GM04504 (cell line): ENCODE results near the gene DAGLA.

Experiments
- DNase-seq: peaks from one replicate; pipeline ENCODE4 v3.0.0-alpha.2; 2012; ENCODE audit warnings: low read depth

The DAGLA gene

DNA sequence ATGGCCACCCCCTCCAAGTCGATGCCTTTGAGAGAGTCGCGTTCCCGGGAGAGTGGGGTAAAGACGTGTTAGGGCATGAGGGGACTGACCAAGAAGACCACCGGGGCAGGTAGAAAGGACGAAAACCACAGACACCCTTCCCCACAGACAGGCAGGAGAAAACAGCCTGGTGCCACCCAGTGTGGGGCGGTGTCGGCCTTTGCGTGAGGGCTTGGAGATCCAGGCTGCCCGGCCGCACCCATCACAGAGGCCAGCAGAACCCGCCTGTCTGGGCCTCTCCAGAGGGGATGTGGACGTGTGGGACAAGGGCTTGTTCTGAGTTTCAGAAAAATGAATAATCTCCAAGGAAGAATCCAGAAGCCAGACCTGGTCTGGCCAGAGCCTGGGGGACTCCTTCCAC lies 30.8 kb downstream of the DAGLA start:
- no peak for DNase-seq

GRCh38 chr11:61711498-61711897 lies 31.3 kb downstream of the DAGLA start:
- DNase-seq, result no peak

DNA sequence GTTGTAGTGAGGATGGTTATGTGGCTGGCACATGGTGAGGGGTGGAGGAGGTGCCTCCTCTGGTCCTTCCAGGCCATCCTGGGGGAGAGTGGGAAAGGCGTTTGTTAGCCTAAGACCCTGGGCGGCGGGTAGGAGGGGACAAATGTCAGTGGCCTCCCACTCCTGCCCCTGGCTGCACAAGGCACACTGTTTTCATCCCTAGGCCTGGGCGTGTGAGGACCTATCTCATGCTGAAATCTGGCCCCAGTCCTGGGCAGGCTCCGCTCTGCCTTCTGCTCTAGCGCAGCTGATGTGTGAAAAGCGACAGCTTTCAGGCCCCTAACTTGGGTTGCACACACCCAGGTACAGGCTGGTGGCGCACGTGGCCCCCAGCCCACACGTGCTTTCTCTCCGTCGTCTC lies 32.1 kb downstream of the DAGLA start:
- DNase-seq, result no peak

- no peak for DNase-seq
Measured at GRCh38 chr11:61712846-61713245, 32.7 kb downstream of the DAGLA start.

GRCh38 chr11:61713464-61713863 lies 33.3 kb downstream of the DAGLA start:
- DNase-seq, result no peak

- no peak for DNase-seq
Measured at GRCh38 chr11:61713906-61714305, 33.7 kb downstream of the DAGLA start.

DNA sequence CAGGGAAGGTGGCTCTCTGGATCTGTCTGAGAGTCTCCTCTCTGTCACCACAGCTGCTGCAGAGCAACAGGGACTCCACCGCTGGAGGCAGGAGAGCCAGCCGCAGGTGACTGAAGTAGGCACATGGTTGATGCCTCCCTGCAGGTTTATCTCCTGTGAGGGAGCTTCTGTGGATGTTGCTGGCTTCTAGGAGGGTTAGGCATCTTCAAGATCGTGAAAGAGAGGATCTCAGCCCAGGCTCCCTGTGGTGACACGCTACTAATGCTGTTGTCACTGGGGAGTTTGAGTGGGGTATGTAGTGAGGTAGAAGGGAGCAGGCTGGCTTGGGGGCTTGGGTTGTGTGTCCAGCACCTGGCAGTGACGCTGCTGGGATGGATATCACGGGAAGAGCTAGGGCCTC lies 34.1 kb downstream of the DAGLA start:
- DNase-seq, result no peak

GRCh38 chr11:61714916-61715315 lies 34.7 kb downstream of the DAGLA start:
- DNase-seq, result no peak

GRCh38 chr11:61715867-61716266 lies 35.7 kb downstream of the DAGLA start:
- no peak for DNase-seq

DNA sequence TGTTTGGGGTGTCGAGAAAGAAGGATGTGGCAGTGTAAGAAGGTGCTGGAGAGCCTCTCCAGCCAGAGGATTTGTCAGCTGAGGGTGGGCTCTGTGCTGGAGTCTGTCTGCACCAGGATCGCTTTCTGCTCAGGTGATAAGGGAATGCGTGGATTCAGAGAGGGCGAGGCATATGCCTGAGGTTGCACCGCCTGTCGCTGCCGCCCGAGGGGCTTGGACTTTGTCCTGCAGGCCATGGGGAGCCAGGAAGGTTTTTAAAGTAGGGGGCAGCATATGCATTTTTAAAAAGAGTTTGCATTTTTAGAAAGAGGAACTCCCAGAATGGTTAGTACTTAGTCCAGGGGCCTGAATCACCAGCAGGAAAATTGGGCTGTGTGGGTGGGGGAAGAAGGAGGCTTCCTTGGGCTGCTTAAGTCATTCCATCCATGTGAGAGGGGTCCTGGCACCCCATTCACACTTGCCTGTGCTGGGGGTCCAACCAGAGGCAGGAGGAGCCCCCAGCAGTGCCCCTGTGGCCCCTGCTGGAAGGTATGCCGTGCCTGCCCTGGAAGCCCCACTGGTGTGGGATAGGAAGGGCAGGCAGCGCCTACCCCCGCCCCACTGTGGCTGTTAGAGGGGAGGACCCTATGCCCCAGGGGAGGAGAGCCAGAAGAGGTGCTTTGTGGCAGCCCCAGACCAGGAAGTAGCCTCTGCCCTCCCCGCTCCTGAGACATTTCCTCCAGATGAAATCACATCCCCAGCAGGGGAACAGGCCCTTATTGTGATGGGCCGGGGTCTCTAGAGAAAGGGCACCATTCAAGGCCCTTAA lies 36.5 kb downstream of the DAGLA start:
- DNase-seq, result no peak

- no peak for DNase-seq
Measured at GRCh38 chr11:61717286-61718033, 37.3 kb downstream of the DAGLA start.

GRCh38 chr11:61718046-61718531 lies 37.9 kb downstream of the DAGLA start:
- no peak for DNase-seq

DNA sequence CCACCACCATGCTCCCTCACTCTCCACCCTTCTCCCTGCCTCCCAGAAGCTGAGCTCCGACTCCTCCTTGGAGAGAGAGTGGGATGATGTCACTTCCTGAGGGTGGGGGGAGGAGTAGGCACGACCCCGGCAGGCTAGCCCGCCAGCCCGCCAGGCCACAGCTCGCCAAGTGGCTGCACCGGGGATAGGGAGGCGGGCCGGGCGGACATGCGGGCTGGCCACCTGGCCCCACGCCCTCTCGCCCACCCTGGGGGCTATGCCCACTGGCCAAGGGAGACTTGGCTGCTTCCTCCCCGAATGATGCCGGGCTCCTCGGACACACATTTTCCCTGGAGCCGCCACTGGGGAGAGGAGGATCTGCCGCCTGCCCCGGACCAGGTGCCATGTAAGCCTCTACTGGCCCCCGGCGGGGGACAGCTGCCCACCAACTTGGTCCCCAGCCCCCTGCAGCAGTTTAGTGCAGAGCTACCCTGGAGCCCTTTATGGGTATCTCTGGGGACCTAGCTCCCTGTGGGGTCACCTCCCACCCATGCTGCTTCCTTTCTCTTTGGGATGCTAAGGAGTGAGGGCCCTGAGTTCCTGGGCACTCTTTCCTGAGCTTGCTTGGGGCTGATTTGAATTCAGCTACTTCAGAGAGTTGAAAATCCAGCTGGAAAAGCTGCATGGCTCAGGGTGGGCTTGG lies 38.6 kb downstream of the DAGLA start:
- DNase-seq, result peak; percentile 41

DNA sequence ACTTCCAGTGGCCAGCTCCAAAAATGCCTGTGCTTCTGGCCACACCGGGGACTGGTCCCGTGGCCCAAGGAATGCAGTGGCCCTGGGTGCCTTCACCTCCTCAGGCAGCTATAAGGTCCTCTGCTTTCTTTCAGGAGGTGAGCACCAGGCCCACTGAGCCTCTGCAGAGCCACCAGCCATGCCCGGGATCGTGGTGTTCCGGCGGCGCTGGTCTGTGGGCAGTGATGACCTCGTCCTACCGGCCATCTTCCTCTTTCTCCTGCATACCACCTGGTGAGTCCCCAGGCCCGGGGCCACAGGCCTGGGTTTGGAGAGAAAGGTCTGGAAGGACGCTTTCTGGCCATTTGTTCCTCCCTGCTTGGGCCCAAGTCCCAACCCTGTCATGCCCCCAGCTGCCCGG lies 39.8 kb downstream of the DAGLA start:
- no peak for DNase-seq

GRCh38 chr11:61720597-61720996 lies 40.4 kb downstream of the DAGLA start:
- no peak for DNase-seq

DNA sequence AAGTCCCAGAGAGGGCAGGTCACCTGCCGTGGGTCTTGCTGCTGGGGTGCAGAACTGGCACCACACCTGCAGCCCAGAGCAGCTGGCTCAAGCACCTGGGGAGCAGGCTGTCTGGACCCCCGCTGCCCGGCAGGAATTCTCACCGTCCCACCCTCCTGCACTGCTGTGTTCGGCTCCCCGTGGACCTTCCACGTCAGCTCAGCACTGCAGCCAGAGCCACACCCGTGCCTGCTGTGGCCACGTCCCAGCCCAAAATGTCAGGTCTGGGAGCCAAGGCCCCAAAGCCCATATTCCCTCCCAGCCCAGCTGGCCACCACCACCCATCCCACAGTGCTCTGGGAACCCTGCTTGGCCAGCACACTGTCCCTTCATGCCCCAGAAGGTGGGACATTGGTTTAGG lies 44.2 kb downstream of the DAGLA start:
- DNase-seq, result no peak

- DNase-seq, result no peak
Measured at GRCh38 chr11:61725781-61726231, 45.6 kb downstream of the DAGLA start.

DNA sequence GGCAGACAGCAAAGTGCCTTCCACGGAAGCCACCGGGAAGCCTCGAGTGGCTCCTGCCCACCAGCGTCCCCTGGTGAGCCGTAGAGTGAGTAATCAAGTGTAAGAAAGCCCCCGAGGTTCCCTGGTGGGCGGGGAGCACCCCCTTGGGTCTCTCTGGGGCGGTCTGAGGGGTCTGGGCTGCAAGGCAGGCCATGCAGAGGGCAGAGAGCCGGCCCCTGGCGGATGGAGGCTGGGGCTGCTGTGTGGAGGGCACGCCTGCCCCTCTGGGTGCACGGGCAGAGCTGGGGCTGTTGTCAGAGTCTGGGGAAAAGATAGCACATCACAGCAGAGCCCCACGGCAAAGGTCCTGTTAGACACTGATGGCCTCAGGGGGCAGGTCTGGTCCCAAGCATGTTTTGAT lies 46.6 kb downstream of the DAGLA start:
- DNase-seq, result no peak

DNA sequence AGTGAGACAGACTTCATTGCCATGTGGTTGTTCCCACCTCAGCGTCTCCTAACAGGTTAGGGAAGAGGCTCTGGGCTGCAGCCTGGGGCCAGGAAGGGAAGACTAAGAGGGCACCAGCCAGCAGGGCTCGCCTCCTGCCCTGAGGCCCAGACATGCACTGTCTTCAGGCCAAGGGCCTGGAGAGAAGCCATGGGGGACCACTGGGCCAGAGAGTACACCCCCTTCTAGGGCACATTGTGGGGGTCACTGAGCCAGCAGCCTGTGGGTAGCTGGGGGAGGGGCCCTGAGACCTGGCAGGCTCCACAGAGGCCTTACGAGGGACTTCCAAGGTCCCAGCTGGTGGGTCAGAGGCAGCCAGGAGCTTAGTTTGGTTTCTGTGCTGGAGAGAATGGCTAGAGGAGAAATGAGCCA lies 47.2 kb downstream of the DAGLA start:
- no peak for DNase-seq

- no peak for DNase-seq
Measured at GRCh38 chr11:61728066-61728939, 48.1 kb downstream of the DAGLA start.

DNA sequence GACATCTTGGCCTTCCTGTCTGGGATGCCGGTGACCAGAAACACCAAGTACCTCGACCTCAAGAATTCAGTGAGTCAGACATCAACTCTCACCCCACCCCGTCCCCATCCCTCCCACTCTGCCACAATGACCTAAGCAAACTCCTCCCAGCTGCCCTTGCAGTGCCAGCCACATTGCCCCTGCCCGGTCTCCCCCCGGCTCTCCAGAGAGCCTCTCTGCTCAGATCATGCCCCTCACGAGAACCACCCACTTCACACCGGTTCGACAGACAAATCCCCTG lies 48.7 kb downstream of the DAGLA start:
- no peak for DNase-seq
